SIG-M5 (cell line): ENCODE results near the gene USP25.

Experiments
- DNase-seq: peaks from one replicate; lab custom pipeline; 2025; lab: John Stamatoyannopoulos, UW

The USP25 gene

GRCh38 chr21:15729674-15730483 lies at the start of gene USP25:
Gene USP25, plus strand, starts transcription at chr21:15729982. Its CDS starts 412 bp downstream, at chr21:15730394.
- peak; percentile 35 for DNase-seq

- peak; percentile 95 for DNase-seq
Observed at GRCh38 chr21:15682186-15682895, 47.4 kb upstream of the USP25 start.

GRCh38 chr21:15682977-15683376 lies 46.8 kb upstream of the USP25 start:
- peak; percentile 36 for DNase-seq

GRCh38 chr21:15686506-15686905 lies 43.3 kb upstream of the USP25 start:
- peak; percentile 56 for DNase-seq

GRCh38 chr21:15687208-15687607 lies 42.6 kb upstream of the USP25 start:
- no peak for DNase-seq

- no peak for DNase-seq
Observed at GRCh38 chr21:15688016-15688415, 41.8 kb upstream of the USP25 start.

- DNase-seq = peak; percentile 52
Observed at GRCh38 chr21:15688809-15689208, 41.0 kb upstream of the USP25 start.

GRCh38 chr21:15692711-15693110 lies 37.1 kb upstream of the USP25 start:
- no peak for DNase-seq

GRCh38 chr21:15695241-15695640 lies 34.5 kb upstream of the USP25 start:
- DNase-seq = no peak

- DNase-seq = no peak
Observed at GRCh38 chr21:15701830-15702229, 28.0 kb upstream of the USP25 start.

GRCh38 chr21:15703932-15704331 lies 25.9 kb upstream of the USP25 start:
- no peak for DNase-seq

- no peak for DNase-seq
Observed at GRCh38 chr21:15706696-15707095, 23.1 kb upstream of the USP25 start.

GRCh38 chr21:15713412-15713811 lies 16.4 kb upstream of the USP25 start:
- no peak for DNase-seq

GRCh38 chr21:15718711-15719110 lies 11.1 kb upstream of the USP25 start:
- no peak for DNase-seq

- no peak for DNase-seq
Observed at GRCh38 chr21:15719976-15720375, 9.8 kb upstream of the USP25 start.

- DNase-seq = no peak
Observed at GRCh38 chr21:15722591-15723324, 7.0 kb upstream of the USP25 start.

- DNase-seq = no peak
Observed at GRCh38 chr21:15725949-15726348, 3.8 kb upstream of the USP25 start.

GRCh38 chr21:15728046-15728445 lies 1.7 kb upstream of the USP25 start:
- no peak for DNase-seq

- DNase-seq = no peak
Observed at GRCh38 chr21:15729346-15729673, 472 bp upstream of the USP25 start.

GRCh38 chr21:15730484-15731242 lies 881 bp downstream of the USP25 start:
- no peak for DNase-seq

GRCh38 chr21:15731243-15731613 lies 1.4 kb downstream of the USP25 start:
- DNase-seq = no peak
